DND-41 (cell line): ENCODE results near the gene TGM2.

ENCODE experiments used
- EZH2 ChIP-seq: IDR thresholded peaks from 3 replicates; pipeline ENCODE4 v1.6.1; 2012; ENCODE audit warnings: borderline replicate concordance, low read depth, mild to moderate bottlenecking, moderate library complexity, low read length, inconsistent platforms; ENCODE audit not compliant: severe bottlenecking
- TF ChIP-seq, protein P1 (sequence below): IDR thresholded peaks from 2 replicates; pipeline ENCODE4 v1.5.1; 2012; ENCODE audit warnings: borderline replicate concordance, low read length, moderate library complexity, mild to moderate bottlenecking; ENCODE audit not compliant: poor library complexity, severe bottlenecking; ENCODE audit errors: extremely low read depth

DNA sequence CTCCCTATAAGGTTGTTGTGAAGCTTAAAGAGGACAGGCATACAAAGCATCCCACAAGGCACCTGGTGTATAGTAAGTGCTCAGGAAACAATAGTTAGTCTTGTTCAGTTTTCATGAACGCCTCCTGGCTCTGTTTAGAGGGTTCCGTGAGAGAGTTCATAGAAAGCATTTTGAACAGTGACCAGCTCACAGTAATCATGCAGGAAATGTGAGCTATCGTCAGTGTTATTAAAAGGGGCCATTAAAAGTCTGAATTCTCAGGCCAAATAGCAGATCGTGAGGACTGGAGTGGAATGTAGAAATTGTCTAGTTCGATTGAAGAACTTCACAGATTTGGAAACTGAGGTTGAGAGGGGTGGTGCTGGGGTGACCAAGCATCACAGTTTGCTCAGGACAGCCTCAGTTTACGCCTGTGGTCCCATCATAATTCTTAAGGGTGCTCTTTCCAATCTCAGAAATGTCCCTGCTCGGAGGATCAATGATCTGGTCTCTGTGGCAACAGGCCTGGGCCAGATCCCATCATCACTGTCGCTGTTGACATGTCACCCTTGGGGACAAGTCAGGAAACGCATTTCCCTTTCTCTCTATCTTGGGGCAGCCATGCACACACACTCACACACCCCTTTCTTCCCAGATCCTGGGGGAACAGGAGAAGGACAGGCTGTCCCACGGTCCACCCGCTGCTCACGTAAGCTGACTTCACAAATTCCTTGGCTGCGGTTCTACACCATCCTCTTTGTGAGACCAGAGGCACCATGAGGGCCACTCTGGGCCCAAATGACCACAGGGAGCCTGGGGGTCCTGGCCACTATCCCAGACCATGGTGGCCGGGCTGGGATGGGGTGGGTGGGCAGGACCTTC lies 7.2 kb downstream of the TGM2 start:
- TF ChIP-seq, protein P1, sequence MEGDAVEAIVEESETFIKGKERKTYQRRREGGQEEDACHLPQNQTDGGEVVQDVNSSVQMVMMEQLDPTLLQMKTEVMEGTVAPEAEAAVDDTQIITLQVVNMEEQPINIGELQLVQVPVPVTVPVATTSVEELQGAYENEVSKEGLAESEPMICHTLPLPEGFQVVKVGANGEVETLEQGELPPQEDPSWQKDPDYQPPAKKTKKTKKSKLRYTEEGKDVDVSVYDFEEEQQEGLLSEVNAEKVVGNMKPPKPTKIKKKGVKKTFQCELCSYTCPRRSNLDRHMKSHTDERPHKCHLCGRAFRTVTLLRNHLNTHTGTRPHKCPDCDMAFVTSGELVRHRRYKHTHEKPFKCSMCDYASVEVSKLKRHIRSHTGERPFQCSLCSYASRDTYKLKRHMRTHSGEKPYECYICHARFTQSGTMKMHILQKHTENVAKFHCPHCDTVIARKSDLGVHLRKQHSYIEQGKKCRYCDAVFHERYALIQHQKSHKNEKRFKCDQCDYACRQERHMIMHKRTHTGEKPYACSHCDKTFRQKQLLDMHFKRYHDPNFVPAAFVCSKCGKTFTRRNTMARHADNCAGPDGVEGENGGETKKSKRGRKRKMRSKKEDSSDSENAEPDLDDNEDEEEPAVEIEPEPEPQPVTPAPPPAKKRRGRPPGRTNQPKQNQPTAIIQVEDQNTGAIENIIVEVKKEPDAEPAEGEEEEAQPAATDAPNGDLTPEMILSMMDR = no peak
- TF ChIP-seq EZH2 = no peak
